HepG2 (cell line): ENCODE measurements around the gene SLC25A45. TPM values are rescaled to one million over a fixed set of nuclear protein-coding genes. Genes with fewer than 3 reads are reported as not detected.
A peak's percentile ranks its signal among the peaks of the same experiment; 100 is the strongest.

Experiments used
- ASH2L ChIP-seq: fragments of 300-600, 200-600 bp; sonication (generic); IDR thresholded peaks from 2 replicates; pipeline ENCODE4 v1.7.0; 2017; ENCODE audit warnings: low read depth, mild to moderate bottlenecking, moderate library complexity, mixed read lengths, low read length; ENCODE audit not compliant: insufficient read length
- CHD4 ChIP-seq: fragments of 200-600 bp; sonication (generic); IDR thresholded peaks from 2 replicates; pipeline ENCODE4 v1.7.0; 2017; ENCODE audit warnings: mild to moderate bottlenecking, low read length, borderline replicate concordance
- PLSCR1 ChIP-seq: sonication (generic); formaldehyde crosslinking; IDR thresholded peaks from 2 replicates; pipeline ENCODE4 v1.5.0; 2020; ENCODE audit warnings: missing genetic modification reagents, mild to moderate bottlenecking, borderline replicate concordance
- POLR2G ChIP-seq: fragments of 200-400 bp; formaldehyde crosslinking; IDR thresholded peaks from 2 replicates; pipeline ENCODE4 v1.6.1; 2018; ENCODE audit warnings: mild to moderate bottlenecking, low read depth, low read length, moderate library complexity
- RBM22 ChIP-seq: fragments of 200-400 bp; formaldehyde crosslinking; optimal IDR thresholded peaks from 2 replicates; pipeline ENCODE3; 2017; ENCODE audit warnings: mild to moderate bottlenecking, low read length, moderate library complexity
- RXRB ChIP-seq: IDR thresholded peaks from 2 replicates; pipeline ENCODE4 v1.6.1; 2016; ENCODE audit warnings: borderline replicate concordance, missing genetic modification reagents, missing compliant biosample characterization
- SALL2 ChIP-seq: sonication (generic); formaldehyde crosslinking; IDR thresholded peaks from 2 replicates; pipeline ENCODE4 v1.8.1; 2023; ENCODE audit warnings: mild to moderate bottlenecking, missing genetic modification reagents, inconsistent platforms
- SNAPC4 ChIP-seq: sonication (generic); formaldehyde crosslinking; IDR thresholded peaks from 2 replicates; pipeline ENCODE4 v1.4.0; 2020; ENCODE audit warnings: mild to moderate bottlenecking, missing genetic modification reagents
- ZNF136 ChIP-seq: sonication (generic); formaldehyde crosslinking; IDR thresholded peaks from 2 replicates; pipeline ENCODE4 v1.8.1; 2022; ENCODE audit warnings: low read depth, mild to moderate bottlenecking, moderate library complexity, missing genetic modification reagents
- ZNF292 ChIP-seq: sonication (generic); formaldehyde crosslinking; IDR thresholded peaks from 2 replicates; pipeline ENCODE4 v1.8.1; 2022; ENCODE audit warnings: mild to moderate bottlenecking, low read depth, missing genetic modification reagents, borderline replicate concordance
- ZNF556 ChIP-seq: sonication (generic); formaldehyde crosslinking; IDR thresholded peaks from 2 replicates; pipeline ENCODE4 v1.4.0; 2020; ENCODE audit warnings: mild to moderate bottlenecking, missing genetic modification reagents, borderline replicate concordance
- ZNF766 ChIP-seq: sonication (generic); formaldehyde crosslinking; IDR thresholded peaks from 2 replicates; pipeline ENCODE4 v1.5.0; 2020; ENCODE audit warnings: missing genetic modification reagents, borderline replicate concordance
- ZNF768 ChIP-seq: sonication (generic); formaldehyde crosslinking; IDR thresholded peaks from 2 replicates; pipeline ENCODE4 v1.4.0; 2020; ENCODE audit warnings: missing genetic modification reagents
- ZNF841 ChIP-seq: sonication (generic); formaldehyde crosslinking; IDR thresholded peaks from 2 replicates; pipeline ENCODE4 v1.8.1; 2023; ENCODE audit warnings: missing genetic modification reagents, borderline replicate concordance
- ZSCAN25 ChIP-seq: sonication (generic); formaldehyde crosslinking; IDR thresholded peaks from 2 replicates; pipeline ENCODE4 v1.8.0; 2022; ENCODE audit warnings: mild to moderate bottlenecking, missing genetic modification reagents
- polyA plus RNA-seq, 8 experiments: library from polyadenylated mRNA; depleted of rRNA in 3 of 8; stranded (reverse) in 7 of 8; unstranded in 1 of 8; fragments of >200 nt; fragmentation: Illumina TruSeq in 4 of 8; extraction: Trizol in 4 of 8; gene quantifications; 2 replicates each; pipeline versions ENCODE4 v1.2.1 to v1.2.3, GENCODE V29; 2011 to 2016; ENCODE audit warnings: low read depth in 4 of 8, missing spikeins in 1 of 8, mixed read lengths in 1 of 8; ENCODE audit not compliant: insufficient read depth in 1 of 8
- total RNA-seq, 5 experiments: library from RNA; depleted of rRNA; stranded (reverse); fragments of >200 nt; fragmentation: Illumina TruSeq; extraction: Trizol; gene quantifications; 2 replicates each; pipeline ENCODE4 v1.2.3, GENCODE V29; 2016; ENCODE audit warnings: low read depth in 1 of 5
- TF ChIP-seq, protein P1 (sequence below): sonication (generic); formaldehyde crosslinking; IDR thresholded peaks from 2 replicates; pipeline ENCODE4 v1.8.0; 2023; ENCODE audit warnings: mild to moderate bottlenecking, missing genetic modification reagents

Gene SLC25A45
- total and polyA plus RNA-seq, 2 of the 13 experiments (the other 11 are each of a cell fraction or from before 2014, with no cell fraction given): 1.2 to 3.4 TPM

DNA sequence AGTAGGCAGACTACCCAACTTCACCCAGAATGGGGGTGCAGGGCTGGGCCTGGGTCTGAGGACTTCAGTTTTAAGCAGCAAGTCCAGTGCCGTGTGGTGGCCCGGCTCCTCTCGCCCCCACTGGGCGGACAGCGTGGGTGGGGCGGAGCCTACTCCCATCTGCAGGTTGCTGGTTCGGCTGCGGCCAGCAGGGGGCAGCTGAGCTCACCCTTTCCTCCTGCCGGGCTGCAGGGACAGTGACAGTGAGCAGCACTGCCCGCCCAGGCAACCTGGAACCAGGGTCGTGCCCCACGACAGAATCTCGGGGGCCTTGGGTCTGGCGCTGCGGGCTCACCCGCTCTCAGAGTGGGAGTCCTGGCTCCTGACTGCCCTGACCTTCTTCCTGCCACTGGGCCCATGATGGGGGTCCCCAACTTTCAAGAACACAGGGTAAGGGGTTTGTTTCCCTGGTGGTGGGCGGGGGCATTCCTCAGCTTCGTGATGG lies 33.9 kb upstream of the SLC25A45 start (continued):
- TF ChIP-seq SNAPC4 (no peak), ZNF136 (CRISPR knock-in tag) (no peak), ZNF768 (CRISPR knock-in tag) (peak; percentile 67), ZNF292 (CRISPR knock-in tag) (no peak), RBM22 (no peak), CHD4 (no peak), PLSCR1 (CRISPR knock-in tag) (no peak), ZNF841 (CRISPR knock-in tag) (no peak), ZNF766 (CRISPR knock-in tag) (0 out of 2 replicates have a peak, but pooled peaks have one; percentile 58), POLR2G (no peak), SALL2 (CRISPR knock-in tag) (peak; percentile 53), ASH2L (peak; percentile 15), ZNF556 (CRISPR knock-in tag) (no peak), ZSCAN25 (CRISPR knock-in tag) (peak; percentile 45; the same call in 1 of the 2 replicates), RXRB (CRISPR knock-in tag) (peak; percentile 40; the same call in 1 of the 2 replicates)
- TF ChIP-seq, protein P1, sequence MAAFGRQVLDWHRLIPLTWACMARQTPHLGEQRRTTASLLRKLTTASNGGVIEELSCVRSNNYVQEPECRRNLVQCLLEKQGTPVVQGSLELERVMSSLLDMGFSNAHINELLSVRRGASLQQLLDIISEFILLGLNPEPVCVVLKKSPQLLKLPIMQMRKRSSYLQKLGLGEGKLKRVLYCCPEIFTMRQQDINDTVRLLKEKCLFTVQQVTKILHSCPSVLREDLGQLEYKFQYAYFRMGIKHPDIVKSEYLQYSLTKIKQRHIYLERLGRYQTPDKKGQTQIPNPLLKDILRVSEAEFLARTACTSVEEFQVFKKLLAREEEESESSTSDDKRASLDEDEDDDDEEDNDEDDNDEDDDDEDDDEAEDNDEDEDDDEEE (CRISPR knock-in tag): no peak; the same call in 1 of the 2 replicates
